Ovary (tissue), 10 donors: ENCODE data around the gene FUBP1. TPM values are rescaled to one million over a fixed set of nuclear protein-coding genes. Genes with fewer than 3 reads are reported as not detected.
"Not testable (repeated sequence)": the region's sequence is repeated elsewhere in the genome, so short reads cannot be mapped to it uniquely, and the experiment has no call there.

Experiments
- DNase-seq, 5 donors: peaks; one replicate each; pipeline ENCODE4 v3.0.0-alpha.2; 2019 to 2020
- H3K27ac ChIP-seq, 2 donors: fragments of 200-600 bp; one replicate each; pipeline versions ENCODE4 v1.5.1 to v1.8.0; 2019 to 2022
- H3K27me3 ChIP-seq: fragments of 200-600 bp; one replicate; pipeline ENCODE4 v1.8.0; 2022
- H3K36me3 ChIP-seq: fragments of 200-600 bp; sonication (generic); one replicate; pipeline ENCODE4 v1.5.1; 2019
- H3K4me1 ChIP-seq: one replicate; pipeline ENCODE4 v1.8.1; 2013; ENCODE audit warnings: mild to moderate bottlenecking, moderate library complexity; ENCODE audit not compliant: insufficient read depth
- H3K4me3 ChIP-seq: fragments of 200-600 bp; sonication (generic); one replicate; pipeline ENCODE4 v1.5.1; 2017
- H3K9me3 ChIP-seq, 2 donors: fragments of 200-600 bp in 1 of 2; sonication (generic) in 1 of 2; one replicate each; pipeline versions ENCODE4 v1.5.1 to v1.8.1; 2013 to 2019; ENCODE audit warnings: mild to moderate bottlenecking in 1 of 2, moderate library complexity in 1 of 2
- EP300 ChIP-seq: sonication (generic); formaldehyde crosslinking; IDR thresholded peaks from one replicate; pipeline ENCODE4 v1.6.1; 2017; ENCODE audit warnings: antibody characterized with exemption
- POLR2A ChIP-seq: fragments of 450-650 bp; IDR thresholded peaks from one replicate; pipeline ENCODE4 v1.6.1; 2017; ENCODE audit warnings: antibody characterized with exemption, mild to moderate bottlenecking, moderate library complexity
- WGBS, 3 donors: extraction: QIAGEN DNeasy Blood & Tissue Kit in 1 of 3; methylation state at CpG; one replicate each; pipeline versions ENCODE4 v1.1.5 to v1.1.7; 2013 to 2017; 5-methylcytosine and 5-hydroxymethylcytosine counted together
- intact Hi-C, 4 donors: fragments of 100-400 bp; cut with DNase I; formaldehyde crosslinking; loops; one replicate each; pipeline versions ENCODE4 v1.11.0 to v1.15.1; 2022 to 2023
- long read RNA-seq, 3 donors: library from polyadenylated mRNA in 2 of 3; unstranded in 2 of 3; transcript quantifications; one replicate each; pipeline ENCODE4 v2.0.0 and lab custom pipeline, GENCODE V29; 2021 to 2026
- polyA plus RNA-seq, 2 donors: library from polyadenylated mRNA; stranded (reverse); fragments of 200-250 nt in 1 of 2; fragments of 350-450 nt in 1 of 2; fragmentation: Illumina TruSeq in 1 of 2; extraction: RNeasy Lipid Tissue Mini Kit (QIAGEN cat#74804) in 1 of 2; gene quantifications; one replicate each; pipeline ENCODE4 v1.2.3, GENCODE V29; 2013 to 2014
- total RNA-seq, 7 donors: library from RNA; depleted of rRNA in 2 of 7; stranded (reverse); fragments of >200 nt in 2 of 7; fragmentation: NEBNext Ultra II Directional in 3 of 7; extraction: Animal tissue kit (Norgen Biotek cat#: 25700) in 3 of 7; gene quantifications; one replicate each; pipeline versions ENCODE4 v1.1.0 to v1.2.4, GENCODE V29; 2016 to 2023
- TF ChIP-seq, protein P1 (sequence below), 3 donors: fragments of 450-650 bp in 2 of 3; fragments of 200-600 bp in 1 of 3; IDR thresholded peaks; one replicate each; pipeline versions ENCODE4 v1.5.1 to v1.8.0; 2016 to 2022; ENCODE audit warnings: antibody characterized with exemption in 3 of 3, mild to moderate bottlenecking in 1 of 3
- donor health status: DM: no; HTN: no; CAD: no; lungs with moderate emphysema.
- donor health status: DM: no; HTN: no; CAD: no.
- donor health status: Bipolar disorder and iron deficiency.
- donor health status: DM: yes; HTN: yes; CAD: no.
- donor health status: DM: no; HTN: no; CAD: no.
- donor health status: DM: yes; HTN: yes; CAD: no.

The FUBP1 gene, protein sequence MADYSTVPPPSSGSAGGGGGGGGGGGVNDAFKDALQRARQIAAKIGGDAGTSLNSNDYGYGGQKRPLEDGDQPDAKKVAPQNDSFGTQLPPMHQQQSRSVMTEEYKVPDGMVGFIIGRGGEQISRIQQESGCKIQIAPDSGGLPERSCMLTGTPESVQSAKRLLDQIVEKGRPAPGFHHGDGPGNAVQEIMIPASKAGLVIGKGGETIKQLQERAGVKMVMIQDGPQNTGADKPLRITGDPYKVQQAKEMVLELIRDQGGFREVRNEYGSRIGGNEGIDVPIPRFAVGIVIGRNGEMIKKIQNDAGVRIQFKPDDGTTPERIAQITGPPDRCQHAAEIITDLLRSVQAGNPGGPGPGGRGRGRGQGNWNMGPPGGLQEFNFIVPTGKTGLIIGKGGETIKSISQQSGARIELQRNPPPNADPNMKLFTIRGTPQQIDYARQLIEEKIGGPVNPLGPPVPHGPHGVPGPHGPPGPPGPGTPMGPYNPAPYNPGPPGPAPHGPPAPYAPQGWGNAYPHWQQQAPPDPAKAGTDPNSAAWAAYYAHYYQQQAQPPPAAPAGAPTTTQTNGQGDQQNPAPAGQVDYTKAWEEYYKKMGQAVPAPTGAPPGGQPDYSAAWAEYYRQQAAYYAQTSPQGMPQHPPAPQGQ
- total RNA-seq (100 to 1,000 TPM in 5 of 7 donors, 10 to 100 TPM in 2; 95.6 to 169 (median 149) TPM), polyA plus RNA-seq (100 to 1,000 TPM in 1 of 2 donors, 10 to 100 TPM in 1; 78.8 to 106 TPM)
- long read RNA-seq, donor 1, transcript FUBP1-203 (20 exons, 2,378 nt), result major isoform, 28 of 130 reads
- long read RNA-seq, donor 1, partial matches to known transcripts, result 28 of 130 reads
- long read RNA-seq, donor 1, other reads (novel, unspliced or antisense), result 70 of 130 reads
- long read RNA-seq, donor 2, transcript FUBP1-203 (20 exons, 2,378 nt), result major isoform, 7 of 206 reads
- long read RNA-seq, donor 2, transcript FUBP1-206 (4 exons, 639 nt), result minor isoform, 6 of 206 reads
- long read RNA-seq, donor 2, transcript FUBP1-211 (3 exons, 2,156 nt), result minor isoform, 6 of 206 reads
- long read RNA-seq, donor 2, partial matches to known transcripts, result 171 of 206 reads
- long read RNA-seq, donor 2, other reads (novel, unspliced or antisense), result 15 of 206 reads
- long read RNA-seq, donor 3, transcript FUBP1-203 (20 exons, 2,378 nt), result major isoform, 27 of 108 reads
- long read RNA-seq, donor 3, partial matches to known transcripts, result 16 of 108 reads
- long read RNA-seq, donor 3, other reads (novel, unspliced or antisense), result 65 of 108 reads

DNA sequence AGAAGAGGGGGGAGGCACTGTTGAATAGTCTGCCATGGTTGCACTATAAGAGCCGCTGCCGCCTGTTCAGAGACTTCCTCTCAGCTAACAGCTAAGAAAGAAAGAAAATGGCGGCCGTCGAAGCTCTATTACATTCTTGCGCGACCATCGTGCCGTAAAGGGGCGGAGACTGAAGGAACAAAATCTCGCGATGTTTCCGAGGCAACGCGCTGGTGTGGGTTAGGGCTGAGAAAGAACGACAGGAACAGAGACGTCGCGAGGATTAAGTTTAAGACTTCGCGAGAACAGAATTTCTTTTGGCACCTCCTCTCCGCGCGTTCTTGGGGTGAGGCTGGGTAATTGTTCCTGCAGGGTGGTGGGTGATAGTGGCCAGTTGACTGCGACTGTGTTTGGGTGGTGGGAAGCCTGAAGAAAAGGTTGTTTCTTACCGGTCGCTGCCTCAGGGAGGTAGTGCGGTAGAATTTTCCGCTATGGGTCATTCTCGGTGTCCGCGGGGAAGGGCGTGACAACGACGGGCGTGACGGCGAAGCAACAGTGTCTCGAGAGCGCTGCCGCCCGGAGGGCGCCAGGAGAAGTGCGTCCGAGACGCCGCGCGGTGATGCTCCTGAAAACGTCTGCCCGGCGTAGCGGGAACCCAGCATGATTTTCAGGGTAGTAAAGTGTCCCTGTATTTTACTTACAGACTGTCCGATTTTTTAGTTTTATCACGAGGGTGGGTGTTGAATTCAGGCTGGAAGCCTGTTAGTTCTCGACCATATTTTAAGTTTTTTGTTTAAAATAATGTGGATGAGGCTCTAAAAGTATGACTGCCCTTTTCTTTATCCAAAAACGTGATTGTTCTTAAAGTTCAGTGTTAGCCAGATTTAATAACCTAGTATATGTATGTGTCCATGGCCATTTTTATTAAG is at the start of gene FUBP1:
FUBP1 (minus strand) TSS at position 104 of the 908 bp plus-strand sequence; CDS start at position 36, 68 bp downstream.
- H3K4me3 ChIP-seq, result peak within 1 kb of the TSS; percentile 60
- intact Hi-C loops, result loop anchor here in 1 of 4 donors (2.0 kb wide), 1 partner anchor 26 kb away; the partner anchor contains the start of gene DNAJB4
- TF ChIP-seq POLR2A (peak; percentile 75), EP300 (no peak)
- TF ChIP-seq, protein P1, sequence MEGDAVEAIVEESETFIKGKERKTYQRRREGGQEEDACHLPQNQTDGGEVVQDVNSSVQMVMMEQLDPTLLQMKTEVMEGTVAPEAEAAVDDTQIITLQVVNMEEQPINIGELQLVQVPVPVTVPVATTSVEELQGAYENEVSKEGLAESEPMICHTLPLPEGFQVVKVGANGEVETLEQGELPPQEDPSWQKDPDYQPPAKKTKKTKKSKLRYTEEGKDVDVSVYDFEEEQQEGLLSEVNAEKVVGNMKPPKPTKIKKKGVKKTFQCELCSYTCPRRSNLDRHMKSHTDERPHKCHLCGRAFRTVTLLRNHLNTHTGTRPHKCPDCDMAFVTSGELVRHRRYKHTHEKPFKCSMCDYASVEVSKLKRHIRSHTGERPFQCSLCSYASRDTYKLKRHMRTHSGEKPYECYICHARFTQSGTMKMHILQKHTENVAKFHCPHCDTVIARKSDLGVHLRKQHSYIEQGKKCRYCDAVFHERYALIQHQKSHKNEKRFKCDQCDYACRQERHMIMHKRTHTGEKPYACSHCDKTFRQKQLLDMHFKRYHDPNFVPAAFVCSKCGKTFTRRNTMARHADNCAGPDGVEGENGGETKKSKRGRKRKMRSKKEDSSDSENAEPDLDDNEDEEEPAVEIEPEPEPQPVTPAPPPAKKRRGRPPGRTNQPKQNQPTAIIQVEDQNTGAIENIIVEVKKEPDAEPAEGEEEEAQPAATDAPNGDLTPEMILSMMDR (IDR thresholded peaks at IDR 0.05), result peak; percentile 78 to 88 (median 85)
- no peaks in the 10 kb centered on the region for H3K36me3 ChIP-seq
- H3K4me1 ChIP-seq, result peaks cover 3% of the 10 kb centered on the region
- H3K27me3 ChIP-seq, result no peaks in the 10 kb centered on the region
- DNase-seq, result peak; percentile 95 to 98 (median 95)
- 0 to 1% (median 0%) methylated on average over 57 of the region's 57 CpGs for WGBS, 3 donors
- H3K27ac ChIP-seq, result peak within 1 kb of the TSS; percentile 84 to 93
- H3K9me3 ChIP-seq, result no peaks in the 10 kb centered on the region

DNA sequence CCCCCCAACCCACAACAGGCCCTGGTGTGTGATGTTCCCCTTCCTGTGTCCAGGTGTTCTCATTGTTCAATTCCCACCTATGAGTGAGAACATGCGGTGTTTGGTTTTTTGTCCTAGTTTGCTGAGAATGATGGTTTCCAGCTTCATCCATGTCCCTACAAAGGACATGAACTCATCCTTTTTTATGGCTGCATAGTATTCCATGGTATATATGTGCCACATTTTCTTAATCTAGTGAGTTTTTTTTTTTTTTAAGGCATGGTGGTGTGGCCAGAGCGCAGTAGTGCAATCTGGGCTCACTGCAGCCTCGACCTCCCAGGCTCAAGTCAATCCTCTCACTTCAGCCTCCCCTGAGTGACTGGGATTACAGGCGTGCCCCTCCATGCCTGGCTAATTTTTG is 42.3 kb upstream of the FUBP1 start:
- DNase-seq, H3K9me3 ChIP-seq, intact Hi-C loops, H3K27me3 ChIP-seq, H3K4me1 ChIP-seq, H3K27ac ChIP-seq, H3K36me3 ChIP-seq, H3K4me3 ChIP-seq: not testable (repeated sequence)
- 96 to 99% (median 97%) methylated on average over 4 of the region's 4 CpGs for WGBS, 3 donors

DNA sequence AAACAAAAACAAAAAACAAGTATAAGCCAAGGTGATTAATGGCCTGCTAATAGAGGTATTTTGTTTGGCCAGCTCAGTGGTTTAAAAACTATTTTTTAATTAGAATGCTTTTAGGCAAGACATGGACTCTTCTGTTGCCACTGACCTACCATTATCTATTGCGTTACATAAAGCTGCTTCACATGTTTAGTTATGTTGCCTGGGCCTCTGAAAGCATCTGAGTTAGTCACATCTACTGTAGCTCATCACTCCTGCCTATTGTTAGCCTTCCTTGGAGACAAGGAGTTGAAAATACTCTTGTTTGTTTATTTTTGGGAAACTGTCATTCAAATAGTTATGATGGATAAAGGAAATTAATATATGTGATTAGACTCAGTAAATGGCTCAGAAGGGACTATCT is 40.2 kb upstream of the FUBP1 start:
- intact Hi-C loops, result no loop called here
- Histone ChIP-seq H3K27me3 (no peaks in the 10 kb centered on the region), H3K4me1 (no peaks in the 10 kb centered on the region), H3K27ac (no peak overlapping the region), H3K9me3 (no peaks in the 10 kb centered on the region), H3K36me3 (no peaks in the 10 kb centered on the region), H3K4me3 (no peak overlapping the region)
- no peak for DNase-seq
- TF ChIP-seq, protein P1 (IDR thresholded peaks at IDR 0.05), result no peak
- TF ChIP-seq EP300 (no peak), POLR2A (no peak)
- 90 to 97% (median 94%) methylated on average over 1 of the region's 1 CpG for WGBS, 3 donors

DNA sequence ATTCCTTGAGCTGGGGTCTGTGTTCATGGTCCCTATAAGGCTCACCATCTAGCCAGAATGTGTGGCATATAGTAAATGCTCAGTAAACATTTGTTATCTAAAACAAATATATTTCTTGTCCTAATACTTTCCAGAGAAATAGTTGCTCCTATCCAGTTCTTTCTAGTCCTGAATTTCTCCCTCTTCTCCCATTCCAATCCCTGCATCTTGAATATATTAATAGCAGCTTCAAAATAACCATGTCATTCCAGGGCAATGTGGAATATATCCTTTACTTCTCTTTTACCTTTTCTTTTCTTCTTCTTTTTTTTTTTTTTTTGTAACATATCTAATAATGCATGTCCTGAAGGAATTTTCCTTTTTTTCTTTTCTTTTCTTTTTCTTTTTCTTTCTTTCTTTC is 36.3 kb upstream of the FUBP1 start:
- H3K4me1 ChIP-seq, result no peaks in the 10 kb centered on the region
- no peaks in the 10 kb centered on the region for H3K9me3 ChIP-seq
- no peak overlapping the region for H3K27ac ChIP-seq
- intact Hi-C loops, result no loop called here
- no peak overlapping the region for H3K4me3 ChIP-seq
- H3K36me3 ChIP-seq, result no peaks in the 10 kb centered on the region
- DNase-seq, result no peak
- no peaks in the 10 kb centered on the region for H3K27me3 ChIP-seq
- TF ChIP-seq POLR2A (no peak), EP300 (no peak)
- TF ChIP-seq, protein P1 (IDR thresholded peaks at IDR 0.05), result no peak
